HG02884 (cell line): ENCODE data around the gene PAPPA.

Experiments used
- ATAC-seq: cut with Tn5 transposase; IDR thresholded peaks from one replicate; pipeline ENCODE4 v1.9.1; 2021; ENCODE audit warnings: mild to moderate bottlenecking, moderate library complexity; ENCODE audit not compliant: unreplicated experiment

Gene PAPPA, protein sequence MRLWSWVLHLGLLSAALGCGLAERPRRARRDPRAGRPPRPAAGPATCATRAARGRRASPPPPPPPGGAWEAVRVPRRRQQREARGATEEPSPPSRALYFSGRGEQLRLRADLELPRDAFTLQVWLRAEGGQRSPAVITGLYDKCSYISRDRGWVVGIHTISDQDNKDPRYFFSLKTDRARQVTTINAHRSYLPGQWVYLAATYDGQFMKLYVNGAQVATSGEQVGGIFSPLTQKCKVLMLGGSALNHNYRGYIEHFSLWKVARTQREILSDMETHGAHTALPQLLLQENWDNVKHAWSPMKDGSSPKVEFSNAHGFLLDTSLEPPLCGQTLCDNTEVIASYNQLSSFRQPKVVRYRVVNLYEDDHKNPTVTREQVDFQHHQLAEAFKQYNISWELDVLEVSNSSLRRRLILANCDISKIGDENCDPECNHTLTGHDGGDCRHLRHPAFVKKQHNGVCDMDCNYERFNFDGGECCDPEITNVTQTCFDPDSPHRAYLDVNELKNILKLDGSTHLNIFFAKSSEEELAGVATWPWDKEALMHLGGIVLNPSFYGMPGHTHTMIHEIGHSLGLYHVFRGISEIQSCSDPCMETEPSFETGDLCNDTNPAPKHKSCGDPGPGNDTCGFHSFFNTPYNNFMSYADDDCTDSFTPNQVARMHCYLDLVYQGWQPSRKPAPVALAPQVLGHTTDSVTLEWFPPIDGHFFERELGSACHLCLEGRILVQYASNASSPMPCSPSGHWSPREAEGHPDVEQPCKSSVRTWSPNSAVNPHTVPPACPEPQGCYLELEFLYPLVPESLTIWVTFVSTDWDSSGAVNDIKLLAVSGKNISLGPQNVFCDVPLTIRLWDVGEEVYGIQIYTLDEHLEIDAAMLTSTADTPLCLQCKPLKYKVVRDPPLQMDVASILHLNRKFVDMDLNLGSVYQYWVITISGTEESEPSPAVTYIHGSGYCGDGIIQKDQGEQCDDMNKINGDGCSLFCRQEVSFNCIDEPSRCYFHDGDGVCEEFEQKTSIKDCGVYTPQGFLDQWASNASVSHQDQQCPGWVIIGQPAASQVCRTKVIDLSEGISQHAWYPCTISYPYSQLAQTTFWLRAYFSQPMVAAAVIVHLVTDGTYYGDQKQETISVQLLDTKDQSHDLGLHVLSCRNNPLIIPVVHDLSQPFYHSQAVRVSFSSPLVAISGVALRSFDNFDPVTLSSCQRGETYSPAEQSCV (N-terminal part only)

DNA sequence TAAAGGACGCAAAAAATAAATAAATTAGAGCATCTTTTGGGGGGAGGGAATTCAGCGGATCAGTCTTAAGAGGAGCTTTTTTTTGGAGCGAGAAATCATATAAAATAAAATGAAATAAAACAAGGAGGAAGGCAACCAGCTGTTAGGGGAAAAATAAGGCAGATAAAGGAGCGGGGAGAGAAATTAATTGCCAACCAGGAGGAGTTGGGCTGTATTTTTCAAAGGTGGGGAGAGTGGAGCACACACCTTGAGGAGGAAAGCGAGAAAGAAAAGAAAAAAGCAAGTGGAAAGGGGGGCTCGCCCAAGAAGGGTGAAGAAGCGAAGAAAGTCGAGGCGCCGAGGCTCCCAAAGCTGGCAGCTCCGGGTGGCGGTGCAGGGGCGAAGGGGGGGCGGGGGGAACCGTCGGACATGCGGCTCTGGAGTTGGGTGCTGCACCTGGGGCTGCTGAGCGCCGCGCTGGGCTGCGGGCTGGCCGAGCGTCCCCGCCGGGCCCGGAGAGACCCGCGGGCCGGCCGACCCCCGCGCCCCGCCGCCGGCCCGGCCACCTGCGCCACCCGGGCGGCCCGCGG is at the start of gene PAPPA:
TSS of gene PAPPA (plus strand) at position 27 of the 569 bp plus-strand sequence. CDS start at position 409, 382 bp downstream.
- no peak for ATAC-seq

DNA sequence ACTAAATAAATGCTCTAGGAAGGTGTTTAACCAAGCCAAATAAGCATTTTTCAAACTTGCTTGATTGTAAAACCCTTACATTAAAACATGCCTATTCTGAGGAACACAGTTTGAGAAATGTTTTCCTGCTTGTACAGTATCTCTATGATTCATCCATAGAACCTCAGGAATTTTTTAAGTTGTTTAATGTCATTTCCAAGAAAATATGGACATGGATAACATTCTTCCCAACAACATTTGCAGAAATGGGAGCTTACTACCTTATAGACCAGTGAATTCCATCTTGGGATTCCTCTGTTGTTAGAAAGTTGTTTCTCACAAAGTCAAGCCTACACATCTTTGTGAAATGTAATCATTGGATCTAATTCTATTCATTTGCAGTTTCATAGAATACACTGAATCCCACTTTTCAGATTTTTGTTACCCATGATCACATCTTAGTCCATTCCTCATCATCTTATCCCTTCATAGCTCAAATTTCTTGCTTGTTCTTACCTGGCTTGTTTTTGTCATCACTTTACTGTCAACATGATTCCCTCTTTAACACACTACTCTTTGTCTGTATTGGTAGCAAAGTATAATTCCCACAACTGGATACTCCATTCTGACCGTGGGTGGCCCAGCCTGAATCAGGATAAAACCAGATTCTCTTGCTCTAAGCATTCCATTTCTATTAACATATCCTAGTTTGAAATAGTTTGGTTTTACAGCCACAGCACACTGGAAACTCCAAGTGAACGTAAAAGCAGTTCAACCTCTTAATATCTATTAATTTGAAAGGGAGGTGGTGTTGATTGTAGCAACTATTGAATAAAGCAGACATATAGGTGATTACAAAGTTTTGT is 49.4 kb upstream of the PAPPA start:
- no peak for ATAC-seq

DNA sequence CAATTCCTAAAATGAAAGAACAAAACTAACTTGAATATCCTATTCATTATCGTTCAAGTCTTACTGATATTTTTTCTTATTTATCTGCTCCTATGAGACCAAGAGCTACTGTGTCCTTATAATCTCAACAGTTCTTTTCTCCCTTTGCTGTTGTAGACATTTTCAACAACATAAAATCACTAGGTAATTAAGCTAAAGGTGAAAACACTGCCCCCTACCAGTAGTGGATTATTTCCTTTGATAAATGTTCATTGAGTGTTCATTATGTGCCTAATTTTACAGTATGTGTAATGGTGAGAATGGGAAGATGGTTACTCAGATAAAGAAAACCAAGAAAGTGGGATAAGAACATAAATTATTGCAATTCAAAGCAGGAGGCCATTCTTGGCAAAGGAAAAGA is 41.4 kb upstream of the PAPPA start:
- ATAC-seq = no peak

DNA sequence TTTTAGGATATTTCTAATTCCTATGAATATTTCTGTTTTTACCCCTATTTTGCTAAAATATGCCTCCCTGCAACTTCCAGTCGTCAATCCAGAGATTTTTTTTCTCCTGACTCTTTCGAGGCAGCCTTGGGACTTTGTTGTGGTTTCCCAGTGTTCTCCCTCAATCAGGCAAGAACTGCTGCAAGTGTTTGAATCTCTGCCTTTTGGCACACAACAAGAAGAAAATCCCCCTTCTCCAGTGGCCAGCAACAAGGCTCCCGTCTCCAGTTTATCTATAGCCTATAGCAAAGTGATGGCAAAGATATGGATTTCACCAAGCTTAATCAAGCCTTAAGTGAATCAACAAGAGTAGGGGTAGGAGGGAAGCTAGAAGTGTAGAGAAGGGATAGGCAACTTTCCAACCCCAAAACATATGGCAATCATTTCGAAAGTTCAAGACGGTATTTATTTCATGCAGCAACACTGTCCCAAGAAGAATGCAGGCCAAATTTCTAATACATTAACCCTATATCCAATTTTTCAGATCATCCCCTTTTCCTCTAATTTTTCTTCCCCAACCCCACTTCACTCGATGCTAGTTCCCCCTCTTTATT is 37.7 kb upstream of the PAPPA start:
- no peak for ATAC-seq

DNA sequence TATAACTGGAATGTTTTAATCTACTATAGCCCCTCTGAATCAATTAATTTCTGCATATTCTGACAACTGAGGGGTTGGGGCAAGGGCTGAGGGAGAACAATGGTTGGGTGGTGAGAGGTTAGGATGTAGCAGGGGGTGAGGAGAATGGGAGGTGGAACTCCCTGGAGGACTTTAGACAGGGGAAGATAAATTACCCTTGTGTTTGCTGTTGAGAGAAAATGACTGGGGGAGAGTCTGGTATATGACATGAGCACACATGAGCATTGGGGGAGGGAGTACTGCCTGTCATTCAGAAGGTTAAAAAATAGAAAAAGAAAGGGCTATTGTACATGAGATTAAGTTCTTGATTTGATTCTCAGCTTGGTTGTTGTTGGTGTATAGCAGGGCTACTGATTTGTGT is 37.2 kb upstream of the PAPPA start:
- ATAC-seq = no peak

DNA sequence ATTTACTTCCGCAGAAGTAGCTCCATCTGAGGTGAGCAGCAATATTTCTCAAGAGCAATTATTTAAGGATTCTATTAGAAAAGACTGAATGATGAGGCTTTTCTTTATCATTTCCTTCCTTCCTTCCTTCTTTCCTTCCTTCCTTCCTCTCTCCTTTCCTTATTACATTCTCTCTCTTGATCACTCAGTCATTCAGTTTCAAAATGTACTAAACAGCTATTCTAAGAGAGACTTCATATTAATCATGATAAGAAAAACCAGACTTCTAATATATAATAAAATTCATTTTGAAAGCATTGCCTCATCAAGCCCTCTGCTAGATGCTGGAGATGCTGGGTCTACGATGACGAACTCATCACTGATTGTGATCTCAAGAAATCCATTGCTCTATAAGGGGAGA is 30.4 kb upstream of the PAPPA start:
- no peak for ATAC-seq

DNA sequence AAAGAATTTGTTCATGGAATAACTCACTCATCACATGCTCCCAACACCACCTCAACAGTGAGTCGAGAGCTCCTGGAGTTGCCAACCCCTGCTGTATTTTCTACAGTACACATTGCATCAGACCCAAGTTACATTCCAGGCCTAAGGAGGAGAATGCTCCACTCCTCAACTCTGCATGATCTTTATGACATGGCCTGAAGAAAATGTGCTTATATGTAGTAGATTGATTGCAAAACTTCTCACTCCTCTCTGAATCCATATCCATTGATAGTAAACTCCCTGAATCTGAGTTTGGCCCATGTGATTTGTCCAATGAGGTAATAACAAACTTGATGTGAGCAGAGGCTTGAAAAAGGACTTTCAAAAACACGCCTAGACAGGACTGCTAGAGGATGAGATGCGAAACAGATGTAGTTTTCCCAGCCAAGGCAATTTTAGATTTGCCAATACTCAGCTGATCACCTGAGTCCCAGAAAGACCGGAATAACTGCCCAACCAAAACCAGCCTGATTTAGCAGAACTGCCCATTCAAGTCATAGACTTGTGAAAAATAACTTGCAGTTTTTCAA is 29.0 kb upstream of the PAPPA start:
- ATAC-seq = no peak

DNA sequence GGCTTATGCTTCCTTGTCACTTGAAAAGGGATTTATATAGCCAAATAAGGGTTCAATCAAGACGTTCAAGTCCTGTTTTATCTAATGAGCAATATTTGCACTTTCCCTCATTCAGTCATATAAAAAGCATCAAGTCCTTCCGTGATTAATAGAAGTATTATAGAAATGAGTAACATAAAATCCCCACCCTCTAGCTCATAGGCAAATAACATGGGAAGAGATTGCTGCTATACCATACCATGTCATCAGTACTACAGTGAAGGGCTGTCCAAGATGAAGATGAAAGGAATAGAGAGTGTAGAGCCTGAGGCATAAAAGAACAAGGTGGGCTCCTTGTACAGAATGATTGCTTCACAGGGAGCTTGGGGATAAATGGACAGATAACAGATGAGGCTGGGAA is 20.4 kb upstream of the PAPPA start:
- ATAC-seq = no peak

DNA sequence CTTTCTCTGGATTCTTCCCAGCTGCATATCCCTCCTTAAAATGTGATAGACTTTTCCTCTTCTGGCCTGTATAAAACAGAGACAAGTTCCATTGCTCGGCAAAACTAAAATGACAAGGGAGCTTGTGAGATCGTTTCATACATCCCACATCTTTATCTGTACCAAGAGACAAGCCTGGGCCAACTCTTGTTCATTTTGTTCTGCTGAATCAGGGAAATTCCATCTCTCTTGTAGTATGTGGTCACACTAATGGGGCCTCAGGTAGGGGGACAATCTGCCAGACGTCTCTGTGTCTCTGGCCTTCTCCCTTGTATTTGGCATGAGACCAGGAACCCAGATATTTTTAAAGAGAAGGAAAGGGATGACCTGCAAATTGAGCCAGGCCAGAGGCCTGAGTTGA is 18.6 kb upstream of the PAPPA start:
- ATAC-seq = no peak

DNA sequence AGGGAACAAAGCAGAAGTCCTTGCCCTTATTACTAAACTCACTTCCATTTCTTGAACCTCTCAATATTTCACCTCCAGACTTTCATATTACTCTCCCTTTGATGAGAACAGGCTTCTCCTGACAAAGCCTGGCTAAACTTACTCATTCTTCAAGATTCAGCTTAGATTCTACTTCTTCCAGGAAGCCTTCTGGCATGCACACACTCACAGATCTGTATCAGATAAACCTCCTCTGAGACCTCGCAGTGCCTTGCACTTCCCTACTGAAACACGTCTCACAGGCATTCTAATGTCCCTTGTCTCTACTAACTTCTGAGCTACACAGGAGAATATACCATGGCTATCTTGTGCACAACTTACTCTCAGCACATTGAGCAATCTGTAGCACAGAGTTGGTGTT is 16.6 kb upstream of the PAPPA start:
- no peak for ATAC-seq

DNA sequence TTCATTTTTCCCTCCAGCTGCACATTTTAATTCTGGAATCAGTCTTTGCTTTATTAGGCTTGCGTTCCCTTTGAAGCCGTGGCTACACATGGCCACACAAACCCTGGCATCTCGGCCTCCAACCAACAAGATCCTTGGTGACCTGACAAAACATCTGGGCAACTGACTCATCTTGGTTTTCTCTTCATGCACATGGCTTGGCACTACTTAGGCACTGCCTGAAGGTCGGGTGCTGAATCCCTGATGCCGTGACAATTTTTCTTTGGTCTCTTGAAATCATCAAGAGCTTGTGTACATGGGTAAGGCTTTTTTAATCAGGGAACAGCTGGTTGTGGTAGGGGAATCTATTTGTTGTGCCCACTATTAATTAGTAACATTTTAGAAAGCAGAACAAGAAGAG is 16.0 kb upstream of the PAPPA start:
- no peak for ATAC-seq

DNA sequence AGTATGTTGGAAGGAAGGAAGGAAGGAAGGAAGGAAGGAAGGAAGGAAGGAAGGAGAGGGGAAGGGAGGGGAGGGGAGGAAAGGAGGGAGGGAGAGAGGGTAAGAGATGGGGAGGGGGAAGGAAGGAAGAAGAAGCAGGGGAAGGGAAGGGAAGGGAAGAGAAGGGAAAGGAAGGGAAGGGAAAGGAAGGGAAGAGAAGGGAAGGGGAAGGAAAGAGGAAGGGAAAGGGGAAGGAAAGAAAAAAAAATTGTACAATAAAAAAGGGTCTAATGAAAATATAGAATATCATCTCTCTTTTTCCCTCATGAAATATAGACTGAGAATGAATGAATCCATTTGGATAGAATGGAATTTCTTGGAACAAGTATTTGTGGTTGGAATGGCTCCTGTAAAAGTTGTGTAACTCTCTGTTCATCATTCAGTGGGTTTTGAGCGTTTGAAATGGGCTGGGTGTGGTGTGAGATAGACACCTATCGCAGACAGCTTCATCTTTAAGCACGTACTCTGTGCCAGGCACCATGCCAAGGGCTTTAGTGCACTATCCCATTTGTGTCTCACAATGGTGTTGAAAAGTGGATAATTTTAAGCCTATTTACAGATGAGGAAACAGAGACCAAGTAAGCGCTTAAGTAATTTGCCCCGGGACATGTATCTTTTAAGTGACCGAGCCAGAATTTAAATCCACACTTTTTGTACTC is 11.6 kb upstream of the PAPPA start:
- no peak for ATAC-seq

DNA sequence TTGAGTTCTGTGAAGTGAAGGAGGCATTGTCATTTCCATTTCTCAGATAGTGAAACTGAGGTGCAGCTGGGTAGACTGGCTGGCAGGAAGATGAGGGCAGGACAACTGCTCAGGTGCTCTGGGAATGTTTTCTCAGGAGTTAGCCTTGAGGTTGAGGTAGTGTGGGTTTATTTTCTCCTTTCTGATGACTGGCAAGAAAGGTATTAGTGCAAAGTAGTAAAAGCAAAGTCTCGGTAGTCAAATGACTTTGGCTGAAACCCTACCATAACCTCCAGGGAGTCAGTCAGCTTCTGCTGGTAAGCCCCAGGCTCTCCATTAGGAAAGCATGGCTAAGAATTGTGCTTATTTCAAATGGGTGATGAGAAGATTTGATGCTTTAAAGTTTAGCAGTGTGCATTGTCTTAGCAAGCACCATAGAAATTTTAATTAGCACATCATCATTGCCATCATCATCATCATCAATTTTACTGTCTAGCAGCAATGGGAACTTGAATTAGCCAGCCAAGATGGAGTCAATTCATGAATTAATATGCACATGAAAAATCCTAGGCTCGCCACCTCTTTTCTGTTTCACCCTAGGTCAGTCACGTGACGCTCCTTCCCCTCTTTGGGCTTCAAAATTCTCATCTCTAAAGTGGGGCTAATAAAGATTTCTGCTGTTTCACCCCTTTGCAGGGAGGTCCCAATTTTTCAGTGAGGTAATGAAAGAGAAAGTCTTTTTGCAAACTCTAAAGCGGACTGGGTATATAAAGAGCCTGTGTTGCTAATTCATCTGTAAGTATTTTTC is 10.7 kb upstream of the PAPPA start:
- ATAC-seq = no peak

DNA sequence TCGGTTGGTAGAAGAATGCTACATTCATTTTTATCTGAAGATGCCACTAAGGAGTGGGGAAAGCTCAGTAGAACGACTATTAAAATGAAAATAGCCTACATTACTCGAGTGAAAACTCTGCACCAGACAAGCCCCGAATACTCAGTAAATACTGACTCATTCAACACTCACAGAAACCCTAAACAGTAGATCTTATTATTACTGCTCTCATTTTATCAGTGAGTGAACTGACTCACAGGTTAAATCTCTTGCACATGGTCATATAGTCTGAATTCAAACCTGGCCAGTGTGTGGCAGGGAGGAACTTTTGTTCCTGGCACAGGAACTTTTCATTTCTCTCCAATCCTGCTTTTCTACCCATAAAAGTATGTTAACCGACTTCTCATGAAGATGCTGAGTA is 9.6 kb upstream of the PAPPA start:
- ATAC-seq = no peak

DNA sequence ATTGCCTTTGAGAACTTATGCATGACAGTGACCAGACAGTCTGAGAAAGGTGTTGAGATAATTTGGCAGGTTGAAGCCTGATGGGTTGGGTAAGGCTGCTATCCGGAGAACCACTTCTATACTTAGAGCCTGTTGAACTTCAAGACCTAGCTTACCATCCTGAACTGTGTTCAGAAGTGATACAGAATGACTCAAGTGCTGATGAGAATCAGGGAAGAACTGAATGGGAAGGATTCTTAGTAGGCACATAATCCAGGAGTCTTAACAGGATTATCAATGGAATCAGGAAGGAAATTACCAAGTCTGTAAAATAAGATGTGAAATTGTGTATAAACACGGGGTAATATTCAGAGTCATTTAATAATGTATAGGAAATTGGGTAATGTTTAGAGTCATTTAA is 9.0 kb upstream of the PAPPA start:
- no peak for ATAC-seq

DNA sequence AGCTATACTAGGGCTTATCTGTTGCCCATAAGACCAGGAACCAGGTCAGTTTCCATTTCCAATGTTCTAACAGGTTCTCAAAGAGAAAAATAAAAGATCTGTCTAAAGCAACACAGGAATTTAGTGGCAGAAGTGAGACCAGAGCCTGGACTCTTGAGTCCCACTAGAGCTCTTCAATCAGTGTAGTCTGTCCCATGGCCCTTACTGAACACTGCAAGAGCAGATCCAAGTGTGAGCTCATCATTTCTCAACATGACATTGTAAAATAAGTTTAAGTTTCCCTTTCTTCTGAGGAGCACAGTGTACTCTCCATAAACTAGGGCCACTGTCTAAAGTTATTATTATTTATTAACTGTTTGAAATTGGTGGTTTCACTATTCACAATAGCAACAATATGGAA is 8.6 kb upstream of the PAPPA start:
- no peak for ATAC-seq

DNA sequence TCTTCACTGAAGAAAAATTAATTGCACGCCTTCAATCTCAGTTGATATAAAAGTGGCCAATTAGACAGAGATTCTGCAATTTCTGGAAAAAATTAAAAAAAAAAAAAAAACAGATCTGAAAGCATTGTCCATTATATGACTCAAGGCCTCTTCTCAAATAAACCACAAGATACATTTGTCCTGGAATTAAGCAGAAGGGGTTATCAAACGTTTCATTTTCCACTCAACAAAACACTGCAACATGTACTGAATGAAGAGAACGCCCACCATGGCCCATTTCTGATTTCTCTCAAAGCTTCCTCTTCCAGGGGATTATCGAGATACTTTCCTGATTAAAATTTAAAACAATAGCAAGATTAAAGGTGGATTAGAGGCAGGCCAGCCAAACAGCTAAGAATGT is 5.8 kb upstream of the PAPPA start:
- ATAC-seq = no peak

DNA sequence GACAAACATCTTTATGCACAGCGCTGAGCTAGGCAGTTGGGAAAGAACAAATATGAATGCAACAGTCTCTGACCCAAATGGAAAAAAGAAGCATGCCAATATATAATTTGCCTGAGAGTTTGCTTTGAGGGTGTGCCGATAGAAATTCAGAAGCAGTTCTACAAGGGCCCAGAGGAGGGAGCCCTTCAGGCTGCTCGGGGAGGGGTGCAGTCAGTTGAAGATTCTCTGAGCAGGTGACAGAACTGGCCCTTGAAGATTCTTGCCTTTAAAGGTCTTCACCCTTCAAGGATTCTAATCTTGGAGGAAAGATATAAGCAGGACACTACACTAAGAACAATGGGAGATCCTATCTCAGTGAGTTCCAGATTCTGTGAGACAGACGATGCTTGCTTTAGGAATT is 3.7 kb upstream of the PAPPA start:
- ATAC-seq = peak; percentile 73
